ENCODE results near the gene RAD51B. TPM values are rescaled to one million over a fixed set of nuclear protein-coding genes. Genes with fewer than 3 reads are reported as not detected.

RAD51B gene
- total and polyA plus RNA-seq, 9 of the 15 experiments (the other 6 are each of a cell fraction or from before 2014, with no cell fraction given) = 8.5 to 17.3 (median 11.3) TPM

DNA sequence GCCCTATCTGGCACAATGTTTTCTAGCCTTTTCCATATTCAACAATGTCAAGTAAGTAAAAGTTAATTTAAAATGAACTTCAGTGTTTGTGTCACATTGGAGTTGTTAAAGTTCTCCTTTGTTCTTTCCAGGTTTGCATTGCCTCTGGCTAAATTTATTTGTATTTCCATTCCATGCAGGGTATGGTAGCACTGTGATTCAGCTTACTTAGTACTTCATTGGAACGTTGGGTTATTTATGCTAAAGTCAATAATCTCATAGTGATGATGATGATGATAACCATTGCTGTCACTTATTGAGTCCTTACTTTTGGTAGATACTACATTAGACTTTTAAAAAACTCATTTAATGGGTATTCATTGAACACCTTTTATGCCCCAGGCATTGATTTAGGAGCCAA is 286.9 kb downstream of the RAD51B start (continued):
- TF ChIP-seq RBM25 (IDR thresholded peaks at IDR 0.05; ENCODE audit: low read depth, low read length, severe bottlenecking) = no peak

DNA sequence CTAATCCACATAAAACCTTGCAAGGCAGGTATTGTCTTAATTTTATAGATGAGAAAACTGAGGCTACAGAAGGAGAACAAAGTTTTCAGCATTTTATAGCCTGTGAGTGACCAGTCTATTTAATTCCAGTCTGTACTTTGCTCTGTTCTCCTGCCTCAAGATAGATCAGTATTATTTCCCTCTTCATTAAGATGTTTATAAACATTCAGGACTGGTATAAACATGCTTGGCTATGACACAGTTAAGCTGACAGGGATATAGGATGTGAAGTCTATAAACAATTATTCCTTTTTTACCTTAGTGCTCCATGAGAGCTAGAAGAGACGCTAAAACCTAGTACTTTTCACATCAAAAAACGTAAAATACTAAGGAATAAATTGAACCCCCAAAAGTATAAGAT is 287.3 kb downstream of the RAD51B start:
- Histone ChIP-seq H3K27ac (ENCODE audit: extremely low read depth, low read depth, low read length) (no peak overlapping the region), H3K4me3 (no peak overlapping the region), H3K79me2 (ENCODE audit: control insufficient read depth, insufficient read depth, low read length) (no peaks in the 10 kb centered on the region), H3K4me1 (replicated peaks in 1 of 2; ENCODE audit: control insufficient read depth in 2 of 2, insufficient read depth in 2 of 2, low read length in 2 of 2) (no peaks in the 10 kb centered on the region; a peak in 1 of 5 replicates), H3K27me3 (ENCODE audit: control insufficient read depth in 2 of 2, insufficient read depth in 2 of 2, low read length in 2 of 2) (no peaks in the 10 kb centered on the region), H2AFZ (ENCODE audit: low read depth, low read length) (no peak overlapping the region), H3K9ac (ENCODE audit: insufficient read depth in 1 of 2, low read depth in 2 of 2, low read length in 2 of 2) (no peak overlapping the region), H3K9me3 (replicated peaks; ENCODE audit: control insufficient read depth, insufficient read depth, low read depth, low read length) (no peaks in the 10 kb centered on the region), H3K4me2 (ENCODE audit: insufficient read depth, low read length) (no peak overlapping the region), H3K9me1 (ENCODE audit: control insufficient read depth, insufficient read depth, low read length) (no peaks in the 10 kb centered on the region), H3K36me3 (ENCODE audit: control insufficient read depth, insufficient read depth, low read length) (no peaks in the 10 kb centered on the region), H4K20me1 (replicated peaks; ENCODE audit: control insufficient read depth, insufficient read depth, low read length) (no peaks in the 10 kb centered on the region)
- 11% methylated on average over 2 of the region's 2 CpGs for WGBS (ENCODE audit: insufficient coverage, low coverage, missing lambda C conversion rate)
- CTCF ChIA-PET (ENCODE audit: low intra/inter-chr PET ratio) = no interaction called here
- POLR2A ChIA-PET = no interaction called here
- FAIRE-seq = no peak
- in situ Hi-C loops (cut with MboI) (no loop called here), intact Hi-C loops (cut with micrococcal nuclease) (no loop called here)
- DNase-seq (ENCODE audit: extremely low read depth in 1 of 4, low spot score in 3 of 4) = no peak
- TF ChIP-seq XRCC3 (IDR thresholded peaks at IDR 0.05) (no peak), FOXK2 (conservative IDR thresholded peaks at IDR 0.05 in 1 of 2, IDR thresholded peaks at IDR 0.05 in 1 of 2; ENCODE audit: low read depth in 2 of 2) (no peak), CEBPB (tag; IDR thresholded peaks at IDR 0.05) (no peak), HIVEP1 (CRISPR knock-in tag; IDR thresholded peaks at IDR 0.05) (no peak), XRCC4 (IDR thresholded peaks at IDR 0.05; ENCODE audit: extremely low read depth, insufficient read depth, insufficient read length) (no peak), XRCC5 (IDR thresholded peaks at IDR 0.05; ENCODE audit: low read depth, low read length) (no peak), THRAP3 (IDR thresholded peaks at IDR 0.05; ENCODE audit: borderline replicate concordance) (no peak), YBX1 (IDR thresholded peaks at IDR 0.05) (no peak)
- TF ChIP-seq, protein P1, sequence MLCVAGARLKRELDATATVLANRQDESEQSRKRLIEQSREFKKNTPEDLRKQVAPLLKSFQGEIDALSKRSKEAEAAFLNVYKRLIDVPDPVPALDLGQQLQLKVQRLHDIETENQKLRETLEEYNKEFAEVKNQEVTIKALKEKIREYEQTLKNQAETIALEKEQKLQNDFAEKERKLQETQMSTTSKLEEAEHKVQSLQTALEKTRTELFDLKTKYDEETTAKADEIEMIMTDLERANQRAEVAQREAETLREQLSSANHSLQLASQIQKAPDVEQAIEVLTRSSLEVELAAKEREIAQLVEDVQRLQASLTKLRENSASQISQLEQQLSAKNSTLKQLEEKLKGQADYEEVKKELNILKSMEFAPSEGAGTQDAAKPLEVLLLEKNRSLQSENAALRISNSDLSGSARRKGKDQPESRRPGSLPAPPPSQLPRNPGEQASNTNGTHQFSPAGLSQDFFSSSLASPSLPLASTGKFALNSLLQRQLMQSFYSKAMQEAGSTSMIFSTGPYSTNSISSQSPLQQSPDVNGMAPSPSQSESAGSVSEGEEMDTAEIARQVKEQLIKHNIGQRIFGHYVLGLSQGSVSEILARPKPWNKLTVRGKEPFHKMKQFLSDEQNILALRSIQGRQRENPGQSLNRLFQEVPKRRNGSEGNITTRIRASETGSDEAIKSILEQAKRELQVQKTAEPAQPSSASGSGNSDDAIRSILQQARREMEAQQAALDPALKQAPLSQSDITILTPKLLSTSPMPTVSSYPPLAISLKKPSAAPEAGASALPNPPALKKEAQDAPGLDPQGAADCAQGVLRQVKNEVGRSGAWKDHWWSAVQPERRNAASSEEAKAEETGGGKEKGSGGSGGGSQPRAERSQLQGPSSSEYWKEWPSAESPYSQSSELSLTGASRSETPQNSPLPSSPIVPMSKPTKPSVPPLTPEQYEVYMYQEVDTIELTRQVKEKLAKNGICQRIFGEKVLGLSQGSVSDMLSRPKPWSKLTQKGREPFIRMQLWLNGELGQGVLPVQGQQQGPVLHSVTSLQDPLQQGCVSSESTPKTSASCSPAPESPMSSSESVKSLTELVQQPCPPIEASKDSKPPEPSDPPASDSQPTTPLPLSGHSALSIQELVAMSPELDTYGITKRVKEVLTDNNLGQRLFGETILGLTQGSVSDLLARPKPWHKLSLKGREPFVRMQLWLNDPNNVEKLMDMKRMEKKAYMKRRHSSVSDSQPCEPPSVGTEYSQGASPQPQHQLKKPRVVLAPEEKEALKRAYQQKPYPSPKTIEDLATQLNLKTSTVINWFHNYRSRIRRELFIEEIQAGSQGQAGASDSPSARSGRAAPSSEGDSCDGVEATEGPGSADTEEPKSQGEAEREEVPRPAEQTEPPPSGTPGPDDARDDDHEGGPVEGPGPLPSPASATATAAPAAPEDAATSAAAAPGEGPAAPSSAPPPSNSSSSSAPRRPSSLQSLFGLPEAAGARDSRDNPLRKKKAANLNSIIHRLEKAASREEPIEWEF (CRISPR knock-in tag; IDR thresholded peaks at IDR 0.05) = no peak
- no TSS peak for BruUV-seq (replicated peaks)
- ATAC-seq = no peak

Measured in K562 (cell line).